Effector memory CD4-positive, alpha-beta T cell (primary cell): Measurements from ENCODE around the gene OR7E24.
A peak's percentile ranks its signal among the peaks of the same experiment; 100 is the strongest.
"Not testable (repeated sequence)": the region's sequence is repeated elsewhere in the genome, so short reads cannot be mapped to it uniquely, and the experiment has no call there.

Source experiments
- DNase-seq, 3 donors: peaks; one replicate each; pipeline ENCODE4 v3.0.0-alpha.2; 2020
- H3K27ac ChIP-seq: 2 replicates; pipeline ENCODE4 v1.7.0; 2013; ENCODE audit warnings: mild to moderate bottlenecking, low read length, moderate library complexity; ENCODE audit not compliant: insufficient read depth, poor library complexity, severe bottlenecking
- H3K27me3 ChIP-seq: replicated peaks from 2 replicates; pipeline ENCODE4 v1.7.0; 2013; ENCODE audit warnings: mild to moderate bottlenecking, low read length; ENCODE audit not compliant: insufficient read depth, control insufficient read depth, poor library complexity, severe bottlenecking
- H3K36me3 ChIP-seq: 2 replicates; pipeline ENCODE4 v1.7.0; 2013; ENCODE audit warnings: mild to moderate bottlenecking, low read length, moderate library complexity; ENCODE audit not compliant: control insufficient read depth, insufficient read depth
- H3K4me1 ChIP-seq: 2 replicates; pipeline ENCODE4 v1.7.0; 2013; ENCODE audit warnings: low read length, mild to moderate bottlenecking; ENCODE audit not compliant: control insufficient read depth, insufficient read depth, poor library complexity, severe bottlenecking
- H3K4me3 ChIP-seq: 2 replicates; pipeline ENCODE4 v1.7.0; 2013; ENCODE audit warnings: low read length, low read depth, mild to moderate bottlenecking; ENCODE audit not compliant: insufficient read depth, poor library complexity, severe bottlenecking
- H3K9me3 ChIP-seq: 2 replicates; pipeline ENCODE4 v1.7.0; 2013; ENCODE audit warnings: mild to moderate bottlenecking, low read length, moderate library complexity; ENCODE audit not compliant: control insufficient read depth
- total RNA-seq, 3 donors: gene quantifications; one replicate each; lab custom pipeline; 2026; lab: John Stamatoyannopoulos, UW

OR7E24 gene
- total RNA-seq: 0 reads per million in 3 donors

DNA sequence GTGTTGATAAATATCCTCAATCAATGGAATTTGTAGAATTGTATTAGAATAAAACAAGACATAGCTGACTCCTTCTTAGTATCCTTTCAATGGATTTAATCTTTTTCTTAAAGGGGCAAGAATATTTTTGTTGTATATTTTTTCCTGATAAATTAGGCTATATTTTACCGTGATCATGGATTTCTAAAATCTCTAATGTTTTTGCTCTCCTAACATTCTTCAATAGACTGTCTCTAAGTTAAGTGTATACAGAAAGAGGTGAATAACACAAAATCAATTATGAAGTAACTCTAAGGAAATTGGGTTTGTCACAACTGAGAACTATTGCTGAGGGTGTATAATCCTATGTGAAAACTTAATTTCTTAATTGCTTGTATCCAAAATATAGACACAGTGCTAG is at the start of gene OR7E24:
Gene OR7E24, plus strand, starts transcription at position 301 of the 400 bp plus-strand sequence. CDS start 114 bp downstream, outside the sequence.
- H3K27me3 ChIP-seq: no peaks in the 10 kb centered on the region
- H3K27ac ChIP-seq: no peak within 1 kb of the TSS
- H3K4me3 ChIP-seq: no peak within 1 kb of the TSS
- DNase-seq: no peak
- H3K36me3 ChIP-seq: no peaks in the 10 kb centered on the region
- no peaks in the 10 kb centered on the region for H3K4me1 ChIP-seq
- H3K9me3 ChIP-seq: no peaks in the 10 kb centered on the region

DNA sequence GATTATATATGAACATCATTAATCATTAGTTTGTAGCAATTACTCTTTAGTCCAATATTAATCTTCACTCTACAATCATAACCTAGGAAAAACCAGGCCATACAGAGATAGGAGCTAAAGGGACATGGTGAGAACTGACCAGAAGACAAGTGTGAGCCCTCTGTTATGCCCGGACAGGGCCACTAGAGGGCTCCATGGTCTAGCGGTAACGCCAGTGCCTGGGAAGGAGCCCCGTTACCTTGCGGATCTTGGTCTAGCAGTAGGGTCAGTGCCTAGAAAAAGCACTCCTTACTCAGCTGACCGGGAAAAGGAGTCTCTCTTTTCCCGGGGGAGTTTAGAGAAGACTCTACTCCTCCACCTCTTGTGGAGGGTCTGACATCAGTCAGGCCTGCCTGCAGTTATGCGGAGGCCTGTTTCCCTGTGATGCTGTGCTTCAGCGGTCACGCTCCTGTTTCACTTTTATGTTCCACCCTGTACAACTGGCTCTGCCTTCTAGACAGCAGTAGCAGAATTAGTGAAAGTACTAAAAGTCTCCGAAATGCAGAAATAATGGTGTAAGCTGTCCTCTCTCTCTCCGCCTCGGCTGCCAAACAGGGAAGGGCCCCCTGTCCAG is 45.1 kb upstream of the OR7E24 start:
- H3K27ac ChIP-seq: no peak overlapping the region

DNA sequence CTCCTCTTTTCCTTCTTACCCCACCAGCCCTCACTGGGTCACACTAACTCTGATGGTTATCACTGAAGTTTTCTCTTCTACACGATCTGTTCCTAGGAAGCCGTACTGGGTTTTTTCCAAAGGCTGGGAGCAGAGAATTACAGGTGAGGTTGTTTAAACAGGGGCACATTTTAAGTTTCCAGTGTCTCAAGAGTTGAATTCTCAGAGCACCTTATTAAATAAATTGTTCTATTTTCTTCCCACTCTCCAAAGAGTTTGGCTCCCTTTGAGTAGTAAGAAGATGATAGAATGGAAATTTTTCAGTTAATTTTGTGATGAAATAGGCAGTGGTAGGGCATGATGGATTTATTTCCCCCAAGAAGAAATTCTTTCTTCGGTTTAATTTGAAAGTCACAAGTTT is 31.2 kb upstream of the OR7E24 start, which contains the start of gene OR7D4:
Gene OR7D4, minus strand, starts transcription at position 101 of the 400 bp plus-strand sequence. CDS start 4,752 bp downstream, outside the sequence.
- no peaks in the 10 kb centered on the region for H3K36me3 ChIP-seq
- H3K9me3 ChIP-seq: no peaks in the 10 kb centered on the region
- H3K4me3 ChIP-seq: no peak within 1 kb of the TSS
- no peaks in the 10 kb centered on the region for H3K27me3 ChIP-seq
- H3K27ac ChIP-seq: no peak within 1 kb of the TSS
- no peak for DNase-seq
- H3K4me1 ChIP-seq: no peaks in the 10 kb centered on the region

More for the DNA sequence above, 45.1 kb upstream of the OR7E24 start:
- H3K27me3 ChIP-seq: no peaks in the 10 kb centered on the region
- DNase-seq: peak; percentile 21 to 47 (median 24)
- no peaks in the 10 kb centered on the region for H3K36me3 ChIP-seq
- no peaks in the 10 kb centered on the region for H3K4me1 ChIP-seq
- H3K4me3 ChIP-seq: no peak overlapping the region
- H3K9me3 ChIP-seq: no peaks in the 10 kb centered on the region

DNA sequence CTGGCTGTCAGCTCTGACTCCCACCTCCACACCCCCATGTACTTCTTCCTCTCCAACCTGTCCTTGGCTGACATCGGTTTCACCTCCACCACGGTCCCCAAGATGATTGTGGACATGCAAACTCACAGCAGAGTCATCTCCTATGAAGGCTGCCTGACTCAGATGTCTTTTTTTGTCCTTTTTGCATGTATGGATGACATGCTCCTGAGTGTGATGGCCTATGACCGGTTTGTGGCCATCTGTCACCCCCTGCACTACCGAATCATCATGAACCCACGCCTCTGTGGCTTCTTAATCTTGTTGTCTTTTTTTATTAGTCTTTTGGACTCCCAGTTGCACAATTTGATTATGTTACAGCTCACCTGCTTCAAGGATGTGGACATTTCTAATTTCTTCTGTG is 506 bp downstream of the OR7E24 start:
- Histone ChIP-seq H3K4me1 (no peaks in the 10 kb centered on the region), H3K4me3 (no peak overlapping the region), H3K36me3 (no peaks in the 10 kb centered on the region), H3K27ac (no peak overlapping the region), H3K27me3 (no peaks in the 10 kb centered on the region), H3K9me3 (no peaks in the 10 kb centered on the region)
- DNase-seq: no peak

DNA sequence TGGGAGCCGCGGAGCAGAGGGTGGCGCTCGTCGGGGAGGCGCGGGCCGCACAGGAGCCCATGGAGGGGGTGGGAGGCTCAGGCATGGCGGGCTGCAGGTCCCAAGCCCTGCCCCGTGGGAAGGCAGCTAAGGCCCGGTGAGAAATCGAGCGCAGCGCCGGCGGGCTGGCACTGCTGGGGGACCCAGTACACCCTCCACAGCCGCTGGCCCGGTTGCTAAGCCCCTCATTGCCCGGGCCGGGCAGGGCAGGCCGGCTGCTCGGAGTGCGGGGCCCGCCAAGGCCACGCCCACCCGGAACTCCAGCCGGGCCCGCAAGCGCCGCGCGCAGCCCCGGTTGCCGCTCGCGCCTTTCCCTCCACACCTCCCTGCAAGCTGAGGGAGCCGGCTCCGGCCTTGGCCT is 32.8 kb downstream of the OR7E24 start:
- H3K27ac ChIP-seq, H3K27me3 ChIP-seq, DNase-seq, H3K4me3 ChIP-seq, H3K9me3 ChIP-seq, H3K36me3 ChIP-seq, H3K4me1 ChIP-seq: not testable (repeated sequence)

DNA sequence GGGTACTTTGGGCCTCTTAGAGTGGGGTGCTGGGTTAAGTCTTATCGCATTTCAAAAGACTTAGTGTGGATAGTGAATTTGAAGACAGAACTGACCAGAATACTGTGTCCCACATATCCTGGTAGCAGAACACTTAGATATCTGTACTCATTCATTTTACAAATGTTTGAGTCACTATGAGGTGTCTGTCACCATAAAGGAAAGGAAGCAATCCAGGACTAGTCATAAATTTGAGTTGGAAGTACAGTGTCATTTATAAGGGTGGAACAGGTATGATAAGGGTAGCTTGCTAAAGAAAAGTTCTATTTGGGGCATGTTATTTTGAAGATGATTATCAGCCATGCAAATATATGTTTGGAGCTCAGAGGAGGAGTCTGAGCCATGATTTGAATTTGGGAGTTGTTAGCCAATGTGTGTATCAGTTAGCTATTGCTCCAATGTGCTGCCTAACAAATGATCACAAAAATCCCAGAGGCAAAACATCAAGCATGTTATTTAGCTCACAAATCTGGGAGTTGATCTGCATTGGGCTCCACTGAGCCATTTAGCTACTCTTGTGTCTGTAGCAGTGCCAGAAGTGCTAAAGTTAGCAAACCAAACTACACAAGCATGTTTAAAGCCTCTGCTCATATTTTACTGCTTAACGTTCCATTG is 38.6 kb downstream of the OR7E24 start:
- Histone ChIP-seq H3K36me3 (peaks cover 12% of the 10 kb centered on the region), H3K27me3 (no peaks in the 10 kb centered on the region), H3K4me3 (no peak overlapping the region), H3K4me1 (no peaks in the 10 kb centered on the region), H3K9me3 (peaks cover 32% of the 10 kb centered on the region), H3K27ac (no peak overlapping the region)
- DNase-seq: no peak

DNA sequence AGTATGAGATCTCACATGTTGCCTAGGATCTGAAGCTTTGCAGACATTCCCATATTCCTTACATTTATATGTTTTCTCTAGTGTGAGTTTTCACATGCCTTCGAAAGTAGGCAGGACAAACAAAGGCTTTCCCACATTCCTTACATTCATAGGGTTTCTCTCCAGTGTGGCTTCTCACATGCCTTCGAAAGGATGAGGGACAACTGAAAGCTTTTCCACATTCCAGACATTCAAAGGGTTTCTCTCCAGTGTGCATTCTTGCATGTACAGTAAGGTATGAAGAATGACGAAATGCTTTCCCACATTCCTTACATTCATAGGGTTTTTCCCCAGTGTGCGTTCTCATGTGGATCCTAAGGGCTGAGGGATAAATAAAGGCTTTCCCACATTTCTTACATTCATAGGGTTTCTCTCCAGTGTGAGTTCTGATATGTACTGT is 44.7 kb downstream of the OR7E24 start:
- no peak overlapping the region for H3K27ac ChIP-seq
- H3K36me3 ChIP-seq: peaks cover 64% of the 10 kb centered on the region
- DNase-seq: no peak
- H3K4me1 ChIP-seq: no peaks in the 10 kb centered on the region
- peaks cover 51% of the 10 kb centered on the region for H3K9me3 ChIP-seq
- H3K4me3 ChIP-seq: no peak overlapping the region
- H3K27me3 ChIP-seq: no peaks in the 10 kb centered on the region

DNA sequence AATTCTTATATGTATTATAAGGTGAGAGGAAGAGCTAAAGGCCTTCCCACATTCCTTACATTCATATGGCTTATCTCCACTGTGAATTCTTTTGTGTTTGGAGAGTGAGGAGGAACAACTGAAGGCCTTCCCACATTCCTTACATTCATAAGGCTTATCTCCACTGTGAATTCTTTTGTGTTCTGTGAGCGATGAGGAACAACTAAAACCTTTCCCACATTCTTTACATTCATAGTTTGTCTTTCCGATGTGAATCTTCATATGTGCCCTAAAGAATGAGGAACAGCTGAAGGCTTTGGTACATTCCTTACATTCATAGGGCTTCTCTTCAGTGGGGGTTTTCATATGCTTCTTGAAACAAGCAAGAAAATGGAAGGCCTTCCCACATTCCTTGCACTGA is 45.6 kb downstream of the OR7E24 start:
- H3K4me1 ChIP-seq: no peaks in the 10 kb centered on the region
- no peak for DNase-seq
- no peak overlapping the region for H3K4me3 ChIP-seq
- peaks cover 54% of the 10 kb centered on the region for H3K9me3 ChIP-seq
- no peak overlapping the region for H3K27ac ChIP-seq
- peaks cover 73% of the 10 kb centered on the region for H3K36me3 ChIP-seq
- H3K27me3 ChIP-seq: no peaks in the 10 kb centered on the region
